K562 (cell line): ENCODE results near the gene MAGI1. TPM values are rescaled to one million over a fixed set of nuclear protein-coding genes. Genes with fewer than 3 reads are reported as not detected.

Source experiments
- ATAC-seq: fragments of 200-7000 bp; cut with Tn5 transposase; 3 replicates; pipeline ENCODE4 v1.9.1; 2020; ENCODE audit warnings: moderate library complexity
- BruUV-seq: library from RNA; stranded (reverse); fragments of 400-500 nt; replicated peaks from 2 replicates; lab custom pipeline; 2021; lab: Mats Ljungman, UMichigan
- CTCF ChIA-PET: fragments of 300-600 bp; formaldehyde crosslinking; extraction: SDS; loops from one replicate; lab custom pipeline; 2021; ENCODE audit warnings: low intra/inter-chr PET ratio; lab: Yijun Ruan, JAX
- POLR2A ChIA-PET: fragments of 300-600, 350-650 bp; sonication (Branson Sonifier 250); formaldehyde crosslinking; extraction: SDS; loops from one replicate; lab custom pipeline; 2021; ENCODE audit warnings: antibody characterized with exemption, inconsistent platforms; lab: Yijun Ruan, JAX
- DNase-seq, 4 experiments: peaks; one replicate each; pipeline versions ENCODE4 v3.0.0 to v3.0.0-alpha.2; 2011 to 2018; ENCODE audit warnings: low spot score in 3 of 4, mixed read lengths in 3 of 4; ENCODE audit errors: extremely low read depth in 1 of 4
- FAIRE-seq: peaks from 2 replicates; lab custom pipeline; 2011; peaks lifted over from hg19 to GRCh38; lab: Jason Lieb, UNC
- H2AFZ ChIP-seq: 2 replicates; pipeline ENCODE4 v1.6.0; 2011; ENCODE audit warnings: low read depth, low read length, control low read depth, inconsistent platforms
- H3K27ac ChIP-seq: fragments of 200-600 bp; 3 replicates; pipeline ENCODE4 v1.8.0; 2011; ENCODE audit warnings: low read depth, mild to moderate bottlenecking, control low read depth, inconsistent platforms, low read length, moderate library complexity, mixed read lengths; ENCODE audit errors: extremely low read depth
- H3K27me3 ChIP-seq, 2 experiments: fragments of 300-600 bp in 1 of 2; 2 replicates in 1 of 2; 3 replicates in 1 of 2; pipeline versions ENCODE4 v1.6.0 to v1.8.0; 2011; ENCODE audit warnings: inconsistent platforms in 2 of 2, low read length in 2 of 2, mild to moderate bottlenecking in 1 of 2, mixed read lengths in 1 of 2, moderate library complexity in 1 of 2; ENCODE audit not compliant: control insufficient read depth in 2 of 2, insufficient read depth in 2 of 2
- H3K36me3 ChIP-seq: fragments of 300-600 bp; 3 replicates; pipeline ENCODE4 v1.8.0; 2011; ENCODE audit warnings: mild to moderate bottlenecking, low read length, inconsistent platforms; ENCODE audit not compliant: control insufficient read depth, insufficient read depth
- H3K4me1 ChIP-seq, 2 experiments: fragments of 200-600 bp in 1 of 2; replicated peaks in 1 of 2; 2 replicates in 1 of 2; 3 replicates in 1 of 2; pipeline versions ENCODE4 v1.5.1 to v1.8.0; 2011; ENCODE audit warnings: inconsistent platforms in 2 of 2, low read length in 2 of 2, mild to moderate bottlenecking in 1 of 2, mixed read lengths in 1 of 2, moderate library complexity in 1 of 2; ENCODE audit not compliant: control insufficient read depth in 2 of 2, insufficient read depth in 2 of 2
- H3K4me2 ChIP-seq: 2 replicates; pipeline ENCODE4 v1.6.1; 2011; ENCODE audit warnings: low read length, control low read depth, inconsistent platforms, mixed read lengths; ENCODE audit not compliant: insufficient read depth
- H3K4me3 ChIP-seq: fragments of 200-600 bp; sonication (generic), shearing (Covaris generic); 2 replicates; pipeline ENCODE4 v1.5.1; 2016; ENCODE audit warnings: control low read depth, inconsistent platforms
- H3K79me2 ChIP-seq: fragments of 200-600 bp; 3 replicates; pipeline ENCODE4 v1.8.0; 2011; ENCODE audit warnings: low read length, inconsistent platforms; ENCODE audit not compliant: control insufficient read depth, insufficient read depth
- H3K9ac ChIP-seq, 2 experiments: 2 replicates each; pipeline versions ENCODE4 v1.6.0 to v1.6.1; 2011; ENCODE audit warnings: low read depth in 2 of 2, low read length in 2 of 2, control low read depth in 1 of 2, inconsistent platforms in 1 of 2, mild to moderate bottlenecking in 1 of 2, mixed read lengths in 1 of 2; ENCODE audit not compliant: insufficient read depth in 1 of 2
- H3K9me1 ChIP-seq: one replicate; pipeline ENCODE4 v1.6.0; 2011; ENCODE audit warnings: inconsistent platforms, mild to moderate bottlenecking, low read length, moderate library complexity; ENCODE audit not compliant: control insufficient read depth, insufficient read depth
- H3K9me3 ChIP-seq: replicated peaks from 2 replicates; pipeline ENCODE4 v1.5.1; 2011; ENCODE audit warnings: low read depth, low read length, inconsistent platforms; ENCODE audit not compliant: control insufficient read depth, insufficient read depth
- H4K20me1 ChIP-seq: replicated peaks from 2 replicates; pipeline ENCODE4 v1.6.1; 2011; ENCODE audit warnings: low read length, inconsistent platforms, mixed read lengths; ENCODE audit not compliant: control insufficient read depth, insufficient read depth
- CREM ChIP-seq: IDR thresholded peaks from 2 replicates; pipeline ENCODE4 v1.6.1; 2014; ENCODE audit warnings: antibody characterized with exemption, low read depth
- KLF1 ChIP-seq: fragments of 450-650 bp; IDR thresholded peaks from 2 replicates; pipeline ENCODE4 v1.6.1; 2016; ENCODE audit warnings: missing genetic modification characterization, missing compliant biosample characterization
- MAFF ChIP-seq: IDR thresholded peaks from 2 replicates; pipeline ENCODE4 v1.6.1; 2012; ENCODE audit warnings: low read length, improper control_type of control experiment
- MLLT1 ChIP-seq, 2 experiments: fragments of 450-650 bp; IDR thresholded peaks; 2 replicates each; pipeline ENCODE4 v1.6.1; 2016
- NKRF ChIP-seq: fragments of 450-650 bp; IDR thresholded peaks from 2 replicates; pipeline ENCODE4 v1.6.1; 2016; ENCODE audit warnings: borderline replicate concordance
- PML ChIP-seq: IDR thresholded peaks from 2 replicates; pipeline ENCODE4 v1.6.1; 2012; ENCODE audit warnings: low read length, inconsistent platforms
- RFX7 ChIP-seq: fragments of 250-450 bp; sonication (Bioruptor Pico); IDR thresholded peaks from 2 replicates; pipeline ENCODE4 v1.5.1; 2021; ENCODE audit warnings: mild to moderate bottlenecking
- RNF219 ChIP-seq: fragments of 250-450 bp; sonication (Bioruptor Pico); IDR thresholded peaks from 2 replicates; pipeline ENCODE4 v1.5.0; 2022; ENCODE audit warnings: mild to moderate bottlenecking
- SMC3 ChIP-seq: conservative IDR thresholded peaks from 2 replicates; pipeline ENCODE4 v1.6.1; 2011; ENCODE audit warnings: low read depth, low read length, improper control_type of control experiment; ENCODE audit not compliant: insufficient read depth
- XRCC4 ChIP-seq: IDR thresholded peaks from one replicate; pipeline ENCODE4 v1.6.1; 2011; ENCODE audit not compliant: insufficient read depth, insufficient read length; ENCODE audit errors: extremely low read depth
- ZNF133 ChIP-seq: fragments of 250-450 bp; sonication (Bioruptor Pico); IDR thresholded peaks from 2 replicates; pipeline ENCODE4 v1.4.0; 2020; ENCODE audit warnings: mild to moderate bottlenecking
- ZNF143 ChIP-seq: sonication (generic); formaldehyde crosslinking; IDR thresholded peaks from 2 replicates; pipeline ENCODE4 v1.9.0; 2022; ENCODE audit warnings: mild to moderate bottlenecking, missing genetic modification reagents
- WGBS: fragments of 100-300 bp; shearing (Covaris generic); methylation state at CpG from one replicate; pipeline ENCODE4 v1.1.6; 2016; ENCODE audit warnings: low coverage, mixed read lengths; ENCODE audit not compliant: insufficient coverage; ENCODE audit errors: missing lambda C conversion rate; 5-methylcytosine and 5-hydroxymethylcytosine counted together
- in situ Hi-C: fragments of 300-500 bp; cut with MboI; formaldehyde crosslinking; loops from 4 replicates; pipeline ENCODE4 v1.15.0; 2018; ENCODE audit warnings: inconsistent platforms, mixed read lengths
- intact Hi-C: fragments of 100-400 bp; cut with micrococcal nuclease; formaldehyde crosslinking; loops from 2 replicates; pipeline ENCODE4 v1.14.2; 2022
- polyA plus RNA-seq, 8 experiments: library from polyadenylated mRNA; depleted of rRNA in 4 of 8; stranded (reverse) in 5 of 8; unstranded in 3 of 8; fragments of >200 nt; fragmentation: Nextera tagmentation in 2 of 8; fragmentation: Illumina TruSeq in 1 of 8; extraction: Ambion mirVana in 2 of 8; extraction: Trizol in 1 of 8; gene quantifications; 2 replicates each; pipeline versions ENCODE4 v1.2.1 to v1.2.3, GENCODE V29; 2011 to 2014; ENCODE audit warnings: inconsistent platforms in 1 of 8, missing spikeins in 1 of 8
- total RNA-seq, 7 experiments: library from RNA; depleted of rRNA in 6 of 7; stranded (reverse); fragments of >200 nt in 6 of 7; fragmentation: Illumina TruSeq in 2 of 7; extraction: Trizol in 2 of 7; gene quantifications; 2 replicates each; pipeline versions ENCODE4 v1.2.1 to v1.2.3, GENCODE V29; 2011 to 2021; ENCODE audit warnings: low replicate concordance in 1 of 7

MAGI1 gene
- total and polyA plus RNA-seq, 9 of the 15 experiments (the other 6 are each of a cell fraction or from before 2014, with no cell fraction given) = 7.8 to 59.4 (median 43.2) TPM

GRCh38 chr3:65745306-65745705 lies 293.4 kb downstream of the MAGI1 start:
- H2AFZ ChIP-seq = no peak overlapping the region
- H3K9me1 ChIP-seq = no peaks in the 10 kb centered on the region
- no TSS peak for BruUV-seq
- intact Hi-C loops (no loop called here), in situ Hi-C loops (loop anchor here (25.0 kb wide), 1 partner anchor 1208 kb away; no protein-coding TSS in a partner anchor)
- no peaks in the 10 kb centered on the region for H4K20me1 ChIP-seq
- no peak for ATAC-seq
- no peak overlapping the region for H3K27ac ChIP-seq
- H3K79me2 ChIP-seq = no peaks in the 10 kb centered on the region
- TF ChIP-seq SMC3 (no peak), CREM (no peak), NKRF (no peak), PML (no peak)
- DNase-seq = no peak
- no peaks in the 10 kb centered on the region for H3K9me3 ChIP-seq
- no peak for FAIRE-seq
- no peak overlapping the region for H3K4me2 ChIP-seq
- no peak overlapping the region for H3K4me3 ChIP-seq
- no peaks in the 10 kb centered on the region for H3K4me1 ChIP-seq
- H3K36me3 ChIP-seq = no peaks in the 10 kb centered on the region
- CTCF ChIA-PET = no interaction called here
- H3K27me3 ChIP-seq = no peaks in the 10 kb centered on the region
- POLR2A ChIA-PET = no interaction called here
- H3K9ac ChIP-seq = no peak overlapping the region
- WGBS = 24% methylated on average over 2 of the region's 2 CpGs

- no peak for ATAC-seq
- FAIRE-seq = no peak
- CTCF ChIA-PET = no interaction called here
- TF ChIP-seq KLF1 (tag) (no peak), MLLT1 (IDR thresholded peaks at IDR 0.05) (no peak), MAFF (no peak), RFX7 (no peak), RNF219 (CRISPR knock-in tag) (no peak), ZNF143 (no peak), XRCC4 (no peak), ZNF133 (no peak)
Measured at GRCh38 chr3:65742914-65743313, 295.8 kb downstream of the MAGI1 start.

More at GRCh38 chr3:65742914-65743313, 295.8 kb downstream of the MAGI1 start:
- WGBS = 9% methylated on average over 1 of the region's 1 CpG
- Histone ChIP-seq H4K20me1 (no peaks in the 10 kb centered on the region), H3K27me3 (no peaks in the 10 kb centered on the region), H3K9me1 (no peaks in the 10 kb centered on the region), H3K4me3 (no peak overlapping the region), H3K79me2 (no peaks in the 10 kb centered on the region), H2AFZ (no peak overlapping the region), H3K36me3 (no peaks in the 10 kb centered on the region), H3K4me1 (no peaks in the 10 kb centered on the region), H3K9ac (no peak overlapping the region), H3K4me2 (no peak overlapping the region), H3K27ac (no peak overlapping the region), H3K9me3 (no peaks in the 10 kb centered on the region)
- BruUV-seq = no TSS peak
- DNase-seq = no peak
- intact Hi-C loops = no loop called here
- in situ Hi-C loops = loop anchor here (25.0 kb wide), 1 partner anchor 1206 kb away; no protein-coding TSS in a partner anchor
- POLR2A ChIA-PET = no interaction called here
